GM12873 (cell line): ENCODE results near the gene TNS3.

Source experiments
- TF ChIP-seq, protein P1 (sequence below): IDR thresholded peaks from 2 replicates; pipeline ENCODE4 v1.5.1; 2012; ENCODE audit warnings: low read depth, mild to moderate bottlenecking, moderate library complexity, low read length, control low read depth; ENCODE audit not compliant: insufficient read depth; ENCODE audit errors: missing control alignments

The TNS3 gene

DNA sequence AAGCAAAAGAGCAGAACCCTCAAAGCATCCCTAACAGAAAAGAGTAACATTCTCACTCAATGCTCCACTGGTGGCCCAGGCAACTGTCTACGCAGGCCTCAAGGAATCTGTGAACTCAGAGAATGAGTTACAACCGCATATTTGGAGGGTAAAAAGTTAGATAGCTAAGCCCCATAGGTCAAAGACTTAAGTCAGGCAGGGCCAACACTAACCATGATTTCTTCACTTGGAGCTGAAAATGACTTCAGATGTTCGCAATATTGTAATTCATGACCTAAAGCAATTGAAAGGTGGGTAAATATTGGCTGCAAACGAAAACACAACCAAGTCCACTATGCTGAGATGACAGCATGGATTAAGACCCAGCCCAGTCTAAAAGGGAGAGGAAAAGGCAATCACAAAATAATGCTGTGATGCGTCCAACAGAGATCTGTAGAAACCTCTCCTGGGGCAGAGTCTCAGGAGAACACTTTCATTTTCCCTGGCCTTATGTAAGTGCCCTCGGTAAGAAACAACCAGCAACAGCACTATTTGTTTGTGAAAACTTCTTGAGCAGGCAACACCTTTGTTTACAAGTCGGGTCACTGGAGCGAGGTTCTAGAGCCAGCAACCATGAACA, 176.5 kb downstream of the TNS3 start:
- TF ChIP-seq, protein P1, sequence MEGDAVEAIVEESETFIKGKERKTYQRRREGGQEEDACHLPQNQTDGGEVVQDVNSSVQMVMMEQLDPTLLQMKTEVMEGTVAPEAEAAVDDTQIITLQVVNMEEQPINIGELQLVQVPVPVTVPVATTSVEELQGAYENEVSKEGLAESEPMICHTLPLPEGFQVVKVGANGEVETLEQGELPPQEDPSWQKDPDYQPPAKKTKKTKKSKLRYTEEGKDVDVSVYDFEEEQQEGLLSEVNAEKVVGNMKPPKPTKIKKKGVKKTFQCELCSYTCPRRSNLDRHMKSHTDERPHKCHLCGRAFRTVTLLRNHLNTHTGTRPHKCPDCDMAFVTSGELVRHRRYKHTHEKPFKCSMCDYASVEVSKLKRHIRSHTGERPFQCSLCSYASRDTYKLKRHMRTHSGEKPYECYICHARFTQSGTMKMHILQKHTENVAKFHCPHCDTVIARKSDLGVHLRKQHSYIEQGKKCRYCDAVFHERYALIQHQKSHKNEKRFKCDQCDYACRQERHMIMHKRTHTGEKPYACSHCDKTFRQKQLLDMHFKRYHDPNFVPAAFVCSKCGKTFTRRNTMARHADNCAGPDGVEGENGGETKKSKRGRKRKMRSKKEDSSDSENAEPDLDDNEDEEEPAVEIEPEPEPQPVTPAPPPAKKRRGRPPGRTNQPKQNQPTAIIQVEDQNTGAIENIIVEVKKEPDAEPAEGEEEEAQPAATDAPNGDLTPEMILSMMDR: no peak

DNA sequence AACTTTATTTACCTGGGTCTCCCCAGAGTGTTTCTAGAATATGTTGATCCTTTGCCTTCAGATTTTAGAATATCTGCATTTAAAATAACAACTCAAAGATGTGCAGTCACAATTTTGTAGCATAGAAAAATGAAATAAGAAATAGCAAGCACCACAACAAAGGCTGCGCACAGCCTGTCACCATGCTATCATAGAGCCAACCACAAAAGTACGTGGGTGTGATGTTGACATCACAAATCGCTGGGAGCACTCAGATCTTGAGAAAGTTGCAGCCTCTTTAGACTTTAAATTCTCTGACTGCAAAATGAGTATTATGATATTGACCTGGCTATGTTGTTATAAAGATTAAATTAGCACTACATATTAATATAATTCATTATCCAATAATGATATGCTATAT, 177.9 kb downstream of the TNS3 start:
- TF ChIP-seq, protein P1: no peak

- TF ChIP-seq, protein P1: no peak
These were observed 178.7 kb downstream of the TNS3 start for GRCh38 chr7:47402941-47403866.

DNA sequence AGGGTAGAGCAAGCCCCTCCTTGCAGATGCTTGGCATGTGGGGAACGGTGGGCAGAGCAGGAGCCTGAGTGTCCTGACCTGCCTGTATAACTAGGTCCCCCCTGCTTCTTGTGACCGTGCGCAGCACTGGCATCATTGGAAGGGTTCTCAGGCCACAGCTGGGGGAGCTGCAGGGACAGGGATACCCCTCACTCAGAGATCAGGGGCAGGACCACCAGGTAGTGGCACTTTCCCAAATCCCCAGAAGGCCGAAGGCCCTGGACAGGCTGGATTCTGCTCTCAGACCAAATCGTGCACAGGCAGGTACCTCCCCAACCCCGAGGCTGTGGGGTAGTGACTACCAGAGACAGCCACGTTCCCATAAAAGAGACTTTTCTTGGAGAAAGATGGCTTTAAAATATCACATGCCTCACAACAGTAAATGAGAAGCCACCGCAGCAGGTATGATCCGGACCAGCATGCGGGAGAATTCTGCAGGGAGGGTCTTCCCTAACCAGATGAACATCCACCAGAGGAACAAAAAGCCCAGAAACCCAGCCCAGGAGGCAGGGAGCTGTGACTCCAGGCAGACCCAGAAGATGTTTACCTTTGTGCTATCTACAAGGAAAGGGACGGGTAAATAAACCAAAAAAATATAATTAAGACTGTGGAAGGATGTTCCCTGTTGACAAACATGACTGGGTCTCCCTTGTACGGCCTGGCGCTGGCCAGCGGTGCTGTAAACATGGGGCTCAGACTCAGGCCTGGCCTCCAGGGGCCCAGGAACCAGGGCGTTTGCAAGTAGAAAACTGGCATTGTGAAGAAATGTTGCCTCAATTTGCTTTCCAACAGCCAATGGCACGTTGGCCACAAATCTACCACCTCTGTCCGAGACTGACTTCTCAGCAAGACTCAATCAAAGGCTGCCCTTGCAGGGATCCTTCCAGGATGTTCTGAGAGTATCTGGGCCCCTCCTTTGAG, 180.0 kb downstream of the TNS3 start:
- TF ChIP-seq, protein P1: no peak

GRCh38 chr7:47400741-47401206, 181.1 kb downstream of the TNS3 start:
- TF ChIP-seq, protein P1: no peak

- TF ChIP-seq, protein P1: no peak
These were observed 181.9 kb downstream of the TNS3 start for GRCh38 chr7:47400001-47400400.
